Left lung (tissue), 10 donors: ENCODE data around the gene HOMER2. TPM values are rescaled to one million over a fixed set of nuclear protein-coding genes. Genes with fewer than 3 reads are reported as not detected.
A peak's percentile ranks its signal among the peaks of the same experiment; 100 is the strongest.

ENCODE experiments used
- ATAC-seq: fragments of 200-7000 bp; cut with Tn5 transposase; one replicate; pipeline ENCODE4 v1.9.1; 2020; ENCODE audit warnings: moderate library complexity
- DNase-seq, 4 donors: peaks; one replicate each; pipeline ENCODE4 v3.0.0-alpha.2; 2013 to 2020
- H3K27ac ChIP-seq, 2 donors: fragments of 200-600 bp; sonication (generic) in 1 of 2; one replicate each; pipeline versions ENCODE4 v1.5.0 to v1.8.0; 2020 to 2021
- H3K27me3 ChIP-seq, 2 donors: fragments of 200-600 bp; sonication (generic) in 1 of 2; one replicate each; pipeline versions ENCODE4 v1.5.0 to v1.8.0; 2020 to 2021
- H3K36me3 ChIP-seq, 2 donors: fragments of 200-600 bp; sonication (generic) in 1 of 2; one replicate each; pipeline versions ENCODE4 v1.5.0 to v1.8.0; 2020 to 2021
- H3K4me1 ChIP-seq, 2 donors: fragments of 200-600 bp; one replicate each; pipeline ENCODE4 v1.8.0; 2021
- H3K4me3 ChIP-seq, 2 donors: fragments of 200-600 bp; sonication (generic) in 1 of 2; one replicate each; pipeline versions ENCODE4 v1.5.0 to v1.8.0; 2020 to 2021; ENCODE audit warnings: mild to moderate bottlenecking in 1 of 2
- H3K9me3 ChIP-seq, 2 donors: fragments of 200-600 bp; sonication (generic) in 1 of 2; one replicate each; pipeline versions ENCODE4 v1.5.0 to v1.8.0; 2020 to 2021
- intact Hi-C, 2 donors: fragments of 100-400 bp; cut with DNase I; formaldehyde crosslinking; loops; one replicate each; pipeline versions ENCODE4 v1.11.2 to v1.14.2; 2022
- polyA plus RNA-seq, 6 donors: library from polyadenylated mRNA; unstranded; fragments of 120-200 nt; gene quantifications; one replicate each; pipeline ENCODE4 v1.2.1, GENCODE V29; 2013; ENCODE audit not compliant: insufficient read length in 6 of 6
- total RNA-seq, 2 donors: library from RNA; stranded (reverse); fragmentation: NEBNext Ultra II Directional; extraction: Animal tissue kit (Norgen Biotek cat#: 25700); gene quantifications; one replicate each; pipeline ENCODE4 v1.2.1, GENCODE V29; 2021
- TF ChIP-seq, protein P1 (sequence below), 2 donors: fragments of 200-600 bp; sonication (generic) in 1 of 2; IDR thresholded peaks; one replicate each; pipeline versions ENCODE4 v1.5.0 to v1.8.0; 2021; ENCODE audit warnings: antibody characterized with exemption in 2 of 2
- donor health status: DM: no; HTN: yes; CAD: no.
- donor health status: DM: no; HTN: no; CAD: no.

The HOMER2 gene
- total and polyA plus RNA-seq, 8 donors: 17.3 to 22.4 (median 19.0) TPM

- no peaks in the 10 kb centered on the region for H3K9me3 ChIP-seq
- peak overlapping the region; percentile 99 to 100 for H3K27ac ChIP-seq
- H3K27me3 ChIP-seq: no peaks in the 10 kb centered on the region
- intact Hi-C loops: no loop called here
- peak in 1 of 4 donors; percentile 10 for DNase-seq
- peaks cover 0 to 31% of the 10 kb centered on the region in 2 donors for H3K36me3 ChIP-seq
- no peak for ATAC-seq
- H3K4me1 ChIP-seq: peaks cover 6 to 21% of the 10 kb centered on the region in 2 donors
- TF ChIP-seq, protein P1, sequence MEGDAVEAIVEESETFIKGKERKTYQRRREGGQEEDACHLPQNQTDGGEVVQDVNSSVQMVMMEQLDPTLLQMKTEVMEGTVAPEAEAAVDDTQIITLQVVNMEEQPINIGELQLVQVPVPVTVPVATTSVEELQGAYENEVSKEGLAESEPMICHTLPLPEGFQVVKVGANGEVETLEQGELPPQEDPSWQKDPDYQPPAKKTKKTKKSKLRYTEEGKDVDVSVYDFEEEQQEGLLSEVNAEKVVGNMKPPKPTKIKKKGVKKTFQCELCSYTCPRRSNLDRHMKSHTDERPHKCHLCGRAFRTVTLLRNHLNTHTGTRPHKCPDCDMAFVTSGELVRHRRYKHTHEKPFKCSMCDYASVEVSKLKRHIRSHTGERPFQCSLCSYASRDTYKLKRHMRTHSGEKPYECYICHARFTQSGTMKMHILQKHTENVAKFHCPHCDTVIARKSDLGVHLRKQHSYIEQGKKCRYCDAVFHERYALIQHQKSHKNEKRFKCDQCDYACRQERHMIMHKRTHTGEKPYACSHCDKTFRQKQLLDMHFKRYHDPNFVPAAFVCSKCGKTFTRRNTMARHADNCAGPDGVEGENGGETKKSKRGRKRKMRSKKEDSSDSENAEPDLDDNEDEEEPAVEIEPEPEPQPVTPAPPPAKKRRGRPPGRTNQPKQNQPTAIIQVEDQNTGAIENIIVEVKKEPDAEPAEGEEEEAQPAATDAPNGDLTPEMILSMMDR (IDR thresholded peaks at IDR 0.05): no peak
- peak overlapping the region; percentile 86 to 91 for H3K4me3 ChIP-seq
Measured at GRCh38 chr15:82810890-82811426, 141.6 kb downstream of the HOMER2 start.

GRCh38 chr15:82810061-82810889 is 142.2 kb downstream of the HOMER2 start:
- no peaks in the 10 kb centered on the region for H3K9me3 ChIP-seq
- DNase-seq (peak; percentile 36 to 88 (median 38)), ATAC-seq (peak; percentile 7)
- peaks cover 6 to 21% of the 10 kb centered on the region in 2 donors for H3K4me1 ChIP-seq
- intact Hi-C loops: no loop called here
- no peaks in the 10 kb centered on the region for H3K27me3 ChIP-seq
- H3K36me3 ChIP-seq: peaks cover 0 to 24% of the 10 kb centered on the region in 2 donors
- H3K4me3 ChIP-seq: peak overlapping the region; percentile 86 to 91
- TF ChIP-seq, protein P1 (IDR thresholded peaks at IDR 0.05): no peak
- peak overlapping the region; percentile 99 to 100 for H3K27ac ChIP-seq

- Histone ChIP-seq H3K27ac (peak within 1 kb of the TSS; percentile 99 to 100), H3K4me1 (peaks cover 6 to 21% of the 10 kb centered on the region in 2 donors), H3K4me3 (peak within 1 kb of the TSS; percentile 86 to 91), H3K36me3 (peaks cover 0 to 16% of the 10 kb centered on the region in 2 donors), H3K27me3 (no peaks in the 10 kb centered on the region), H3K9me3 (no peaks in the 10 kb centered on the region)
- TF ChIP-seq, protein P1 (IDR thresholded peaks at IDR 0.05): no peak
- ATAC-seq (peak; percentile 94), DNase-seq (peak; percentile 95 to 98 (median 98))
- intact Hi-C loops: no loop called here
Measured at GRCh38 chr15:82809308-82810060, 143.0 kb downstream of the HOMER2 start, which contains the start of gene WHAMM. Gene WHAMM (plus strand): TSS chr15:82809628. CDS start chr15:82809727, 99 bp downstream.

- Histone ChIP-seq H3K27ac (peak overlapping the region; percentile 99 to 100), H3K9me3 (no peaks in the 10 kb centered on the region), H3K27me3 (no peaks in the 10 kb centered on the region), H3K36me3 (peaks cover 0 to 7% of the 10 kb centered on the region in 2 donors), H3K4me1 (peaks cover 6 to 21% of the 10 kb centered on the region in 2 donors), H3K4me3 (peak overlapping the region in 1 of 2 donors; percentile 91)
- TF ChIP-seq, protein P1 (IDR thresholded peaks at IDR 0.05): no peak
- intact Hi-C loops: no loop called here
- DNase-seq (no peak), ATAC-seq (no peak)
Measured at GRCh38 chr15:82808634-82809041, 143.9 kb downstream of the HOMER2 start.
